Measurements from ENCODE around the gene CEBPZOS. TPM values are rescaled to one million over a fixed set of nuclear protein-coding genes. Genes with fewer than 3 reads are reported as not detected.

CEBPZOS gene
- total RNA-seq, 4 donors from 2014 or later: 20.0 to 22.8 (median 21.4) TPM

- TF ChIP-seq CTCF (IDR thresholded peaks at IDR 0.05; ENCODE audit: low read depth): no peak
Measured at GRCh38 chr2:37228788-37229187, 32.5 kb downstream of the CEBPZOS start.

- no peak for TF ChIP-seq CTCF (IDR thresholded peaks at IDR 0.05; ENCODE audit: low read depth)
Measured at GRCh38 chr2:37230581-37230980, 34.3 kb downstream of the CEBPZOS start.

- TF ChIP-seq CTCF (IDR thresholded peaks at IDR 0.05; ENCODE audit: low read depth): no peak
Measured at GRCh38 chr2:37231241-37232130, 35.2 kb downstream of the CEBPZOS start, which contains the start of the genes CEBPZ and NDUFAF7. Gene CEBPZ, minus strand, starts transcription at chr2:37231596. Its CDS starts 29 bp downstream, at chr2:37231567. Gene NDUFAF7, plus strand, starts transcription at chr2:37231658. Its CDS starts 48 bp downstream, at chr2:37231706.

- no peak for TF ChIP-seq CTCF (IDR thresholded peaks at IDR 0.05; ENCODE audit: low read depth)
Measured at GRCh38 chr2:37232131-37232933, 36.0 kb downstream of the CEBPZOS start.

GRCh38 chr2:37243435-37243834 is 47.1 kb downstream of the CEBPZOS start:
- TF ChIP-seq CTCF (IDR thresholded peaks at IDR 0.05; ENCODE audit: low read depth): no peak

- TF ChIP-seq CTCF (IDR thresholded peaks at IDR 0.05; ENCODE audit: low read depth): no peak
Measured at GRCh38 chr2:37244017-37244416, 47.7 kb downstream of the CEBPZOS start.

- TF ChIP-seq CTCF (IDR thresholded peaks at IDR 0.05; ENCODE audit: low read depth): no peak
Measured at GRCh38 chr2:37244755-37245154, 48.5 kb downstream of the CEBPZOS start.
